Measurements from ENCODE around the gene HSPB1.
A peak's percentile ranks its signal among the peaks of the same experiment; 100 is the strongest.

Gene HSPB1

GRCh38 chr7:76343931-76344321, 41.5 kb downstream of the HSPB1 start:
- Histone ChIP-seq H3K18ac (ENCODE audit: low read depth in 1 of 2, low read length in 2 of 2) (no peak overlapping the region), H3K9ac (ENCODE audit: low read length) (no peak overlapping the region), H2AFZ (ENCODE audit: low read depth, low read length) (no peak overlapping the region), H2BK12ac (ENCODE audit: low read length in 2 of 2) (no peak overlapping the region), H4K91ac (ENCODE audit: low read length) (no peak overlapping the region), H2BK5ac (ENCODE audit: low read depth, low read length, poor library complexity, severe bottlenecking) (no peak overlapping the region), H3K9me3 (ENCODE audit: control insufficient read depth, low read length) (no peaks in the 10 kb centered on the region), H2BK120ac (ENCODE audit: low read depth, low read length) (no peak overlapping the region), H3K27me3 (ENCODE audit: control insufficient read depth in 1 of 2, insufficient read depth in 1 of 2, low read length in 2 of 2) (no peaks in the 10 kb centered on the region), H3K14ac (ENCODE audit: low read length in 2 of 2) (no peak overlapping the region), H3K79me1 (replicated peaks; ENCODE audit: low read length, poor library complexity, severe bottlenecking) (no peaks in the 10 kb centered on the region), H3K4me2 (ENCODE audit: low read length, poor library complexity, severe bottlenecking) (no peak overlapping the region), H3K4ac (ENCODE audit: low read depth in 1 of 2, low read length in 2 of 2) (no peak overlapping the region), H3K27ac (ENCODE audit: low read length, poor library complexity, severe bottlenecking) (no peak overlapping the region), H3K4me3 (ENCODE audit: insufficient read depth in 1 of 2, low read depth in 1 of 2, low read length in 2 of 2) (no peak overlapping the region), H2AK5ac (ENCODE audit: low read length, severe bottlenecking) (no peak overlapping the region), H3K4me1 (ENCODE audit: control insufficient read depth, insufficient read depth, low read depth, low read length) (peaks cover 9% of the 10 kb centered on the region), H2BK15ac (ENCODE audit: low read depth, poor library complexity, severe bottlenecking) (no peak overlapping the region), H3K36me3 (ENCODE audit: control insufficient read depth in 1 of 2, insufficient read depth in 2 of 2, low read depth in 1 of 2, low read length in 2 of 2) (peaks cover 34 to 84% of the 10 kb centered on the region in 2 experiments), H4K8ac (ENCODE audit: low read length) (no peak overlapping the region), H3K23ac (ENCODE audit: low read length in 2 of 2) (no peak overlapping the region)
- 99% methylated on average over 6 of the region's 6 CpGs for WGBS
- DNase-seq = no peak

- H3K79me1 ChIP-seq (replicated peaks; ENCODE audit: low read length, poor library complexity, severe bottlenecking) = no peaks in the 10 kb centered on the region
- DNase-seq = no peak
- peaks cover 41 to 92% of the 10 kb centered on the region in 2 experiments for H3K36me3 ChIP-seq (ENCODE audit: control insufficient read depth in 1 of 2, insufficient read depth in 2 of 2, low read depth in 1 of 2, low read length in 2 of 2)
- no peak overlapping the region for H3K18ac ChIP-seq (ENCODE audit: low read depth in 1 of 2, low read length in 2 of 2)
- H3K4me3 ChIP-seq (ENCODE audit: insufficient read depth in 1 of 2, low read depth in 1 of 2, low read length in 2 of 2) = no peak overlapping the region
- no peak overlapping the region for H4K91ac ChIP-seq (ENCODE audit: low read length)
- H3K27me3 ChIP-seq (ENCODE audit: control insufficient read depth in 1 of 2, insufficient read depth in 1 of 2, low read length in 2 of 2) = no peaks in the 10 kb centered on the region
- H3K4me2 ChIP-seq (ENCODE audit: low read length, poor library complexity, severe bottlenecking) = no peak overlapping the region
- no peak overlapping the region for H2BK5ac ChIP-seq (ENCODE audit: low read depth, low read length, poor library complexity, severe bottlenecking)
- WGBS = 97% methylated on average over 6 of the region's 6 CpGs
- H2AK5ac ChIP-seq (ENCODE audit: low read length, severe bottlenecking) = no peak overlapping the region
- H3K4ac ChIP-seq (ENCODE audit: low read depth in 1 of 2, low read length in 2 of 2) = no peak overlapping the region
- H2BK12ac ChIP-seq (ENCODE audit: low read length in 2 of 2) = no peak overlapping the region
- H2BK120ac ChIP-seq (ENCODE audit: low read depth, low read length) = no peak overlapping the region
- no peak overlapping the region for H3K14ac ChIP-seq (ENCODE audit: low read length in 2 of 2)
- H3K23ac ChIP-seq (ENCODE audit: low read length in 2 of 2) = no peak overlapping the region
- no peak overlapping the region for H2AFZ ChIP-seq (ENCODE audit: low read depth, low read length)
- no peaks in the 10 kb centered on the region for H3K9me3 ChIP-seq (ENCODE audit: control insufficient read depth, low read length)
- peaks cover 5% of the 10 kb centered on the region for H3K4me1 ChIP-seq (ENCODE audit: control insufficient read depth, insufficient read depth, low read depth, low read length)
- no peak overlapping the region for H2BK15ac ChIP-seq (ENCODE audit: low read depth, poor library complexity, severe bottlenecking)
- no peak overlapping the region for H3K9ac ChIP-seq (ENCODE audit: low read length)
- H4K8ac ChIP-seq (ENCODE audit: low read length) = no peak overlapping the region
- no peak overlapping the region for H3K27ac ChIP-seq (ENCODE audit: low read length, poor library complexity, severe bottlenecking)
Measured at GRCh38 chr7:76346097-76346496, 43.6 kb downstream of the HSPB1 start.

- 69% methylated on average over 8 of the region's 8 CpGs for WGBS
- Histone ChIP-seq H4K91ac (ENCODE audit: low read length) (no peak overlapping the region), H4K8ac (ENCODE audit: low read length) (peak overlapping the region; percentile 9)
Measured at GRCh38 chr7:76346778-76347177, 44.3 kb downstream of the HSPB1 start.

GRCh38 chr7:76347710-76348109, 45.2 kb downstream of the HSPB1 start:
- Histone ChIP-seq H2BK120ac (ENCODE audit: low read depth, low read length) (no peak overlapping the region), H2BK15ac (ENCODE audit: low read depth, poor library complexity, severe bottlenecking) (no peak overlapping the region), H2AK5ac (ENCODE audit: low read length, severe bottlenecking) (no peak overlapping the region), H2BK12ac (ENCODE audit: low read length in 2 of 2) (no peak overlapping the region), H4K8ac (ENCODE audit: low read length) (no peak overlapping the region), H3K23ac (ENCODE audit: low read length in 2 of 2) (no peak overlapping the region), H3K27me3 (ENCODE audit: control insufficient read depth in 1 of 2, insufficient read depth in 1 of 2, low read length in 2 of 2) (no peaks in the 10 kb centered on the region), H2BK5ac (ENCODE audit: low read depth, low read length, poor library complexity, severe bottlenecking) (no peak overlapping the region), H3K9ac (ENCODE audit: low read length) (no peak overlapping the region), H3K79me1 (replicated peaks; ENCODE audit: low read length, poor library complexity, severe bottlenecking) (no peaks in the 10 kb centered on the region), H4K91ac (ENCODE audit: low read length) (no peak overlapping the region), H3K36me3 (ENCODE audit: control insufficient read depth in 1 of 2, insufficient read depth in 2 of 2, low read depth in 1 of 2, low read length in 2 of 2) (peaks cover 43 to 79% of the 10 kb centered on the region in 2 experiments), H3K4me1 (ENCODE audit: control insufficient read depth, insufficient read depth, low read depth, low read length) (peaks cover 11% of the 10 kb centered on the region), H2AFZ (ENCODE audit: low read depth, low read length) (no peak overlapping the region), H3K4me3 (ENCODE audit: insufficient read depth in 1 of 2, low read depth in 1 of 2, low read length in 2 of 2) (no peak overlapping the region), H3K27ac (ENCODE audit: low read length, poor library complexity, severe bottlenecking) (no peak overlapping the region), H3K9me3 (ENCODE audit: control insufficient read depth, low read length) (no peaks in the 10 kb centered on the region), H3K4me2 (ENCODE audit: low read length, poor library complexity, severe bottlenecking) (no peak overlapping the region), H3K18ac (ENCODE audit: low read depth in 1 of 2, low read length in 2 of 2) (no peak overlapping the region), H3K4ac (ENCODE audit: low read depth in 1 of 2, low read length in 2 of 2) (no peak overlapping the region), H3K14ac (ENCODE audit: low read length in 2 of 2) (no peak overlapping the region)
- no peak for DNase-seq
- WGBS = over 99% methylated on average over 3 of the region's 5 CpGs

More at GRCh38 chr7:76346778-76347177, 44.3 kb downstream of the HSPB1 start:
- H3K4me3 ChIP-seq (ENCODE audit: insufficient read depth in 1 of 2, low read depth in 1 of 2, low read length in 2 of 2) = no peak overlapping the region
- H3K4ac ChIP-seq (ENCODE audit: low read depth in 1 of 2, low read length in 2 of 2) = no peak overlapping the region
- no peaks in the 10 kb centered on the region for H3K27me3 ChIP-seq (ENCODE audit: control insufficient read depth in 1 of 2, insufficient read depth in 1 of 2, low read length in 2 of 2)
- H2BK12ac ChIP-seq (ENCODE audit: low read length in 2 of 2) = no peak overlapping the region
- no peak overlapping the region for H2BK120ac ChIP-seq (ENCODE audit: low read depth, low read length)
- peaks cover 41 to 88% of the 10 kb centered on the region in 2 experiments for H3K36me3 ChIP-seq (ENCODE audit: control insufficient read depth in 1 of 2, insufficient read depth in 2 of 2, low read depth in 1 of 2, low read length in 2 of 2)
- no peaks in the 10 kb centered on the region for H3K79me1 ChIP-seq (replicated peaks; ENCODE audit: low read length, poor library complexity, severe bottlenecking)
- peaks cover 7% of the 10 kb centered on the region for H3K4me1 ChIP-seq (ENCODE audit: control insufficient read depth, insufficient read depth, low read depth, low read length)
- DNase-seq = peak; percentile 52
- H2AK5ac ChIP-seq (ENCODE audit: low read length, severe bottlenecking) = peak overlapping the region; percentile 10
- no peak overlapping the region for H2BK5ac ChIP-seq (ENCODE audit: low read depth, low read length, poor library complexity, severe bottlenecking)
- H3K18ac ChIP-seq (ENCODE audit: low read depth in 1 of 2, low read length in 2 of 2) = peak overlapping the region in 1 of 2 experiments; percentile 14
- H2AFZ ChIP-seq (ENCODE audit: low read depth, low read length) = no peak overlapping the region
- no peak overlapping the region for H3K9ac ChIP-seq (ENCODE audit: low read length)
- H3K9me3 ChIP-seq (ENCODE audit: control insufficient read depth, low read length) = no peaks in the 10 kb centered on the region
- no peak overlapping the region for H3K4me2 ChIP-seq (ENCODE audit: low read length, poor library complexity, severe bottlenecking)
- H2BK15ac ChIP-seq (ENCODE audit: low read depth, poor library complexity, severe bottlenecking) = no peak overlapping the region
- H3K14ac ChIP-seq (ENCODE audit: low read length in 2 of 2) = no peak overlapping the region
- peak overlapping the region in 1 of 2 experiments; percentile 64 for H3K23ac ChIP-seq (ENCODE audit: low read length in 2 of 2)
- peak overlapping the region; percentile 1 for H3K27ac ChIP-seq (ENCODE audit: low read length, poor library complexity, severe bottlenecking)

Data from mesenchymal stem cell (in vitro differentiated cells and primary cell).